Naive thymus-derived CD4-positive, alpha-beta T cell (primary cell): Measurements from ENCODE around the gene HMGB2. TPM values are rescaled to one million over a fixed set of nuclear protein-coding genes. Genes with fewer than 3 reads are reported as not detected.

Experiments used
- ATAC-seq: fragments of 150-1000 bp; cut with Tn5 transposase; 2 replicates; pipeline ENCODE4 v1.10.0; 2021; ENCODE audit warnings: mild to moderate bottlenecking, moderate library complexity
- CTCF ChIA-PET: fragments of 350-600 bp; sonication (Branson Sonifier 250); formaldehyde crosslinking; loops from one replicate; lab custom pipeline; 2021; ENCODE audit warnings: antibody characterized with exemption; lab: Charles Lee
- POLR2A ChIA-PET: fragments of 350-600 bp; sonication (Branson Sonifier 250); formaldehyde crosslinking; loops from one replicate; lab custom pipeline; 2021; ENCODE audit warnings: antibody characterized with exemption, inconsistent platforms; lab: Charles Lee
- DNase-seq, 9 donors: peaks; one replicate each; pipeline versions ENCODE4 v3.0.0 to v3.0.0-alpha.2; 2020 to 2022; ENCODE audit warnings: mixed read lengths in 1 of 9
- H3K27ac ChIP-seq: one replicate; pipeline ENCODE4 v1.7.0; 2013; ENCODE audit warnings: mild to moderate bottlenecking, low read depth, low read length, moderate library complexity
- H3K27me3 ChIP-seq, 2 donors: one replicate each; pipeline ENCODE4 v1.7.0; 2013; ENCODE audit warnings: low read length in 2 of 2, mild to moderate bottlenecking in 2 of 2, moderate library complexity in 2 of 2; ENCODE audit not compliant: control insufficient read depth in 2 of 2, insufficient read depth in 2 of 2
- H3K36me3 ChIP-seq, 3 experiments: 1 replicate in 2 of 3; 2 replicates in 1 of 3; pipeline ENCODE4 v1.7.0; 2013; ENCODE audit warnings: low read length in 3 of 3, mild to moderate bottlenecking in 3 of 3, moderate library complexity in 1 of 3; ENCODE audit not compliant: insufficient read depth in 3 of 3, control insufficient read depth in 2 of 3
- H3K4me1 ChIP-seq, 2 donors: one replicate each; pipeline ENCODE4 v1.7.0; 2013; ENCODE audit warnings: low read length in 2 of 2, mild to moderate bottlenecking in 2 of 2, moderate library complexity in 1 of 2; ENCODE audit not compliant: control insufficient read depth in 2 of 2, insufficient read depth in 2 of 2
- H3K4me3 ChIP-seq: 2 replicates; pipeline ENCODE4 v1.7.0; 2013; ENCODE audit warnings: mild to moderate bottlenecking, low read length
- H3K9me3 ChIP-seq, 3 experiments: 1 replicate in 2 of 3; 2 replicates in 1 of 3; pipeline ENCODE4 v1.7.0; 2013; ENCODE audit warnings: low read length in 3 of 3; ENCODE audit not compliant: control insufficient read depth in 2 of 3
- H3K27ac Mint-ChIP-seq, 9 donors: one replicate each; pipeline ENCODE4 v1.8.0; 2020 to 2022; ENCODE audit warnings: mixed read lengths in 9 of 9, mild to moderate bottlenecking in 8 of 9, moderate library complexity in 5 of 9, inconsistent platforms in 2 of 9
- H3K27me3 Mint-ChIP-seq, 5 donors: one replicate each; pipeline ENCODE4 v1.8.0; 2021 to 2022; ENCODE audit warnings: mixed read lengths in 5 of 5, mild to moderate bottlenecking in 1 of 5
- H3K36me3 Mint-ChIP-seq, 5 donors: one replicate each; pipeline ENCODE4 v1.8.0; 2020 to 2022; ENCODE audit warnings: mixed read lengths in 5 of 5, mild to moderate bottlenecking in 3 of 5, inconsistent platforms in 1 of 5
- H3K4me1 Mint-ChIP-seq, 7 donors: one replicate each; pipeline ENCODE4 v1.8.0; 2020 to 2022; ENCODE audit warnings: mixed read lengths in 7 of 7, mild to moderate bottlenecking in 3 of 7, inconsistent platforms in 1 of 7
- H3K4me3 Mint-ChIP-seq, 10 donors: one replicate each; pipeline ENCODE4 v1.8.0; 2020 to 2022; ENCODE audit warnings: mild to moderate bottlenecking in 10 of 10, mixed read lengths in 10 of 10, moderate library complexity in 6 of 10, inconsistent platforms in 2 of 10
- H3K9me3 Mint-ChIP-seq, 11 donors: one replicate each; pipeline ENCODE4 v1.8.0; 2020 to 2022; ENCODE audit warnings: mixed read lengths in 11 of 11, mild to moderate bottlenecking in 4 of 11, inconsistent platforms in 1 of 11, moderate library complexity in 1 of 11
- intact Hi-C, 2 donors: fragments of 100-400 bp; cut with micrococcal nuclease; formaldehyde crosslinking; loops; one replicate each; pipeline ENCODE4 v1.15.1; 2023
- polyA plus RNA-seq, 2 donors: library from polyadenylated mRNA; unstranded; fragments of 300-500 nt; fragmentation: Illumina TruSeq; gene quantifications; one replicate each; pipeline ENCODE4 v1.2.3, GENCODE V29; 2021
- total RNA-seq, 6 experiments: library from RNA in 5 of 6; stranded (reverse) in 5 of 6; gene quantifications; 1 replicate in 5 of 6; 2 replicates in 1 of 6; pipeline ENCODE4 v1.2.3 and lab custom pipeline; 2021 to 2026

The HMGB2 gene
- total and polyA plus RNA-seq, 7 experiments from 2014 or later: 89.3 to 542 (median 143) TPM

GRCh38 chr4:173365359-173365996, 31.3 kb upstream of the HMGB2 start:
- Histone ChIP-seq H3K27ac (no peak overlapping the region), H3K4me1 (peaks cover 0 to 15% of the 10 kb centered on the region in 2 donors), H3K4me3 (no peak overlapping the region), H3K27me3 (no peaks in the 10 kb centered on the region), H3K36me3 (peaks cover 0 to 3% (median 0%) of the 10 kb centered on the region in 3 experiments), H3K9me3 (no peaks in the 10 kb centered on the region)
- Mint-ChIP-seq H3K27me3 (peaks cover 0 to 6% (median 0%) of the 10 kb centered on the region in 5 donors), H3K4me3 (peak overlapping the region in 1 of 10 donors; percentile 39), H3K36me3 (peaks cover 0 to 17% (median 0%) of the 10 kb centered on the region in 5 donors), H3K4me1 (peaks cover 7 to 39% (median 14%) of the 10 kb centered on the region in 7 donors), H3K27ac (peak overlapping the region in 1 of 9 donors; percentile 67), H3K9me3 (no peaks in the 10 kb centered on the region)
- intact Hi-C loops: no loop called here
- DNase-seq (no peak), ATAC-seq (no peak)
- POLR2A ChIA-PET: interaction anchor here (0.6 to 1.2 kb wide), 2 partner anchors 31 to 63 kb away, joined by 3 to 4 read pairs; no protein-coding TSS in a partner anchor
- CTCF ChIA-PET: no interaction called here

- Mint-ChIP-seq H3K27me3 (peaks cover 0 to 8% (median 6%) of the 10 kb centered on the region in 5 donors), H3K27ac (no peak overlapping the region), H3K4me3 (no peak overlapping the region), H3K9me3 (peaks cover 0 to 2% (median 0%) of the 10 kb centered on the region in 11 donors), H3K4me1 (peaks cover 0 to 34% (median 7%) of the 10 kb centered on the region in 7 donors), H3K36me3 (peaks cover 0 to 19% (median 0%) of the 10 kb centered on the region in 5 donors)
- Histone ChIP-seq H3K4me3 (no peak overlapping the region), H3K4me1 (peaks cover 0 to 7% of the 10 kb centered on the region in 2 donors), H3K36me3 (peaks cover 0 to 3% (median 0%) of the 10 kb centered on the region in 3 experiments), H3K9me3 (no peaks in the 10 kb centered on the region), H3K27me3 (no peaks in the 10 kb centered on the region), H3K27ac (no peak overlapping the region)
- DNase-seq (no peak), ATAC-seq (no peak)
- intact Hi-C loops: no loop called here
- ChIA-PET POLR2A (no interaction called here), CTCF (interaction anchor here (0.6 kb wide), 1 partner anchor 335 kb away, joined by 3 read pairs; no protein-coding TSS in a partner anchor)
Measured at GRCh38 chr4:173362666-173363065, 28.5 kb upstream of the HMGB2 start.

- DNase-seq: no peak
- H3K4me1 ChIP-seq: no peaks in the 10 kb centered on the region
- Mint-ChIP-seq H3K9me3 (peaks cover 0 to 2% (median 0%) of the 10 kb centered on the region in 11 donors), H3K4me3 (no peak overlapping the region), H3K4me1 (peaks cover 0 to 17% (median 6%) of the 10 kb centered on the region in 7 donors), H3K27ac (no peak overlapping the region), H3K27me3 (peaks cover 0 to 8% (median 6%) of the 10 kb centered on the region in 5 donors), H3K36me3 (peaks cover 0 to 15% (median 0%) of the 10 kb centered on the region in 5 donors)
- H3K36me3 ChIP-seq: no peaks in the 10 kb centered on the region
- no peak overlapping the region for H3K27ac ChIP-seq
- intact Hi-C loops: loop anchor here (1.0 kb wide), 2 partner anchors 41 to 347 kb away; no protein-coding TSS in a partner anchor
- CTCF ChIA-PET: interaction anchor here (0.7 kb wide), 1 partner anchor 60 kb away, joined by 3 read pairs; no protein-coding TSS in a partner anchor
- H3K9me3 ChIP-seq: no peaks in the 10 kb centered on the region
- no peaks in the 10 kb centered on the region for H3K27me3 ChIP-seq
- POLR2A ChIA-PET: interaction anchor here (1.0 kb wide), 1 partner anchor 27 kb away, joined by 4 read pairs; the partner anchor contains the start of gene HMGB2
- ATAC-seq: no peak
- H3K4me3 ChIP-seq: no peak overlapping the region
Measured at GRCh38 chr4:173360587-173361221, 26.5 kb upstream of the HMGB2 start.

GRCh38 chr4:173357939-173358338, 23.8 kb upstream of the HMGB2 start:
- Histone ChIP-seq H3K36me3 (no peaks in the 10 kb centered on the region), H3K4me3 (no peak overlapping the region), H3K4me1 (no peaks in the 10 kb centered on the region), H3K27me3 (no peaks in the 10 kb centered on the region), H3K9me3 (no peaks in the 10 kb centered on the region), H3K27ac (no peak overlapping the region)
- peaks cover 0 to 18% (median 7%) of the 10 kb centered on the region in 5 donors for H3K27me3 Mint-ChIP-seq
- no peak overlapping the region for H3K4me3 Mint-ChIP-seq
- ChIA-PET POLR2A (no interaction called here), CTCF (no interaction called here)
- H3K27ac Mint-ChIP-seq: no peak overlapping the region
- H3K9me3 Mint-ChIP-seq: peaks cover 0 to 2% (median 0%) of the 10 kb centered on the region in 11 donors
- intact Hi-C loops: no loop called here
- ATAC-seq: no peak
- H3K4me1 Mint-ChIP-seq: peaks cover 0 to 9% (median 0%) of the 10 kb centered on the region in 7 donors
- no peak for DNase-seq
- peaks cover 0 to 4% (median 0%) of the 10 kb centered on the region in 5 donors for H3K36me3 Mint-ChIP-seq

GRCh38 chr4:173347467-173347866, 13.3 kb upstream of the HMGB2 start:
- peaks cover 0 to 8% (median 0%) of the 10 kb centered on the region in 5 donors for H3K36me3 Mint-ChIP-seq
- H3K4me1 ChIP-seq: no peaks in the 10 kb centered on the region
- no peak overlapping the region for H3K27ac Mint-ChIP-seq
- intact Hi-C loops: no loop called here
- DNase-seq (no peak), ATAC-seq (no peak)
- no peaks in the 10 kb centered on the region for H3K27me3 ChIP-seq
- H3K4me3 ChIP-seq: no peak overlapping the region
- no peaks in the 10 kb centered on the region for H3K36me3 ChIP-seq
- ChIA-PET CTCF (no interaction called here), POLR2A (no interaction called here)
- no peak overlapping the region for H3K27ac ChIP-seq
- H3K9me3 ChIP-seq: no peaks in the 10 kb centered on the region
- H3K4me3 Mint-ChIP-seq: no peak overlapping the region
- peaks cover 0 to 2% (median 0%) of the 10 kb centered on the region in 11 donors for H3K9me3 Mint-ChIP-seq
- H3K27me3 Mint-ChIP-seq: peaks cover 4 to 40% (median 8%) of the 10 kb centered on the region in 5 donors
- H3K4me1 Mint-ChIP-seq: peaks cover 0 to 4% (median 0%) of the 10 kb centered on the region in 7 donors

- no peak overlapping the region for H3K4me3 Mint-ChIP-seq
- peaks cover 0 to 2% (median 0%) of the 10 kb centered on the region in 11 donors for H3K9me3 Mint-ChIP-seq
- peaks cover 0 to 8% (median 0%) of the 10 kb centered on the region in 5 donors for H3K36me3 Mint-ChIP-seq
- ATAC-seq (no peak), DNase-seq (no peak)
- ChIA-PET POLR2A (interaction anchor here (1.9 kb wide), 1 partner anchor 11 kb away, joined by 8 read pairs; the partner anchor contains the start of gene HMGB2), CTCF (no interaction called here)
- Histone ChIP-seq H3K9me3 (no peaks in the 10 kb centered on the region), H3K36me3 (no peaks in the 10 kb centered on the region), H3K27ac (no peak overlapping the region), H3K27me3 (no peaks in the 10 kb centered on the region), H3K4me3 (no peak overlapping the region), H3K4me1 (no peaks in the 10 kb centered on the region)
- peaks cover 4 to 41% (median 8%) of the 10 kb centered on the region in 5 donors for H3K27me3 Mint-ChIP-seq
- intact Hi-C loops: no loop called here
- peaks cover 0 to 4% (median 0%) of the 10 kb centered on the region in 7 donors for H3K4me1 Mint-ChIP-seq
- no peak overlapping the region for H3K27ac Mint-ChIP-seq
Measured at GRCh38 chr4:173346074-173346473, 11.9 kb upstream of the HMGB2 start.
